HG02759 (cell line): ENCODE results near the gene DUS2.

Experiments used
- ATAC-seq: cut with Tn5 transposase; IDR thresholded peaks from one replicate; pipeline ENCODE4 v1.9.1; 2021; ENCODE audit warnings: mild to moderate bottlenecking, moderate library complexity; ENCODE audit not compliant: unreplicated experiment

The DUS2 gene

GRCh38 chr16:68074850-68075555 is 51.9 kb downstream of the DUS2 start:
- ATAC-seq, result peak; percentile 77

DNA sequence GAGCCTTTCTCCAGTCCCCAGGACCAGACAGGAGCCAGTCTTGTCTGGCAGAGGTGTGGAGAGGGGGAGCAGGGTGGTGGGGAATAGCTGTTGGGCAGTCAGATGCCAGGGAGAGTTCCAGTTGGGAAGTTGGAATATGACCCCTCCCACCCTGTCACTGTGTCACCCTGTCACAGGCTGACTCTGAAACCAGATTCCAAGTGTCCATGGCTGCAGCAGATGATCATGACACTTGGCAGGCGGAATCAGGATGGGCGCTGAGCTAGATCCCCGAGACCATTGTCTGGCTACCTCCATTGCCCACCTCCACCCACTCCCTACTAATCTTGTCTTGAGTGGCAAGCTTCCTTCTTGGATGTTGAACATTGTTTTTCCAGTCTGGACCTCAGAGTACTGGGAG is 52.9 kb downstream of the DUS2 start:
- no peak for ATAC-seq

DNA sequence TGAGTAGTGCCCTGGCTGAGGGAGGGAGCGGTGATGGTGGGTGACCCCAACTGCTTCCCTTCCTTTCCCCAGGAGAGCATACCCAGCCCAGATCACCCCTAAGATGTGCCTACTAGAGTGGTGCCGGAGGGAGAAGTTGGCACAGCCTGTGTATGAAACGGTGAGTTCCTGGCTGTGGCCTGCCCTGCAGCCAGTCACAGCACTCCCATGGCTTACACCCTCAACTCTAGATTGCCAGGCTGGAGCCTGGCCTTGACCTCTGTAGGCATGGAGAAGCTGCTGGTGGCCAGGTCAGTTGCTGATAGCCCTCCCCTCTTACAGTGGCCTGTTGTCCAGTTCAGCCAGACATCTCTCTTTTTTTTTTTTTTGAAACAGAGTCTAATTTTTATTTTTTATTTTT is 53.5 kb downstream of the DUS2 start:
- no peak for ATAC-seq

GRCh38 chr16:68077866-68078700 is 55.0 kb downstream of the DUS2 start:
- no peak for ATAC-seq

DNA sequence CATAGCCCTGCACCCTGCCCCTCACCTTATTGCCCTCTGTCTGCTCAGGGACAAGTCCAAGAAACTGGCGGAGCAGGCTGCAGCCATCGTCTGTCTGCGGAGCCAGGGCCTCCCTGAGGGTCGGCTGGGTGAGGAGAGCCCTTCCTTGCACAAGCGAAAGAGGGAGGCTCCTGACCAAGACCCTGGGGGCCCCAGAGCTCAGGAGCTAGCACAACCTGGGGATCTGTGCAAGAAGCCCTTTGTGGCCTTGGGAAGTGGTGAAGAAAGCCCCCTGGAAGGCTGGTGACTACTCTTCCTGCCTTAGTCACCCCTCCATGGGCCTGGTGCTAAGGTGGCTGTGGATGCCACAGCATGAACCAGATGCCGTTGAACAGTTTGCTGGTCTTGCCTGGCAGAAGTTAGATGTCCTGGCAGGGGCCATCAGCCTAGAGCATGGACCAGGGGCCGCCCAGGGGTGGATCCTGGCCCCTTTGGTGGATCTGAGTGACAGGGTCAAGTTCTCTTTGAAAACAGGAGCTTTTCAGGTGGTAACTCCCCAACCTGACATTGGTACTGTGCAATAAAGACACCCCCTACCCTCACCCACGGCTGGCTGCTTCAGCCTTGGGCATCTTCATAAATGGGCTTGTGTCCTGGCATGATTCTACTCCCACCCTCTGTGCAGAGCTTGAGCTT is 55.8 kb downstream of the DUS2 start:
- no peak for ATAC-seq

- no peak for ATAC-seq
These were observed 56.2 kb downstream of the DUS2 start for GRCh38 chr16:68079376-68079625.

- no peak for ATAC-seq
These were observed 56.7 kb downstream of the DUS2 start for GRCh38 chr16:68079626-68080344.

DNA sequence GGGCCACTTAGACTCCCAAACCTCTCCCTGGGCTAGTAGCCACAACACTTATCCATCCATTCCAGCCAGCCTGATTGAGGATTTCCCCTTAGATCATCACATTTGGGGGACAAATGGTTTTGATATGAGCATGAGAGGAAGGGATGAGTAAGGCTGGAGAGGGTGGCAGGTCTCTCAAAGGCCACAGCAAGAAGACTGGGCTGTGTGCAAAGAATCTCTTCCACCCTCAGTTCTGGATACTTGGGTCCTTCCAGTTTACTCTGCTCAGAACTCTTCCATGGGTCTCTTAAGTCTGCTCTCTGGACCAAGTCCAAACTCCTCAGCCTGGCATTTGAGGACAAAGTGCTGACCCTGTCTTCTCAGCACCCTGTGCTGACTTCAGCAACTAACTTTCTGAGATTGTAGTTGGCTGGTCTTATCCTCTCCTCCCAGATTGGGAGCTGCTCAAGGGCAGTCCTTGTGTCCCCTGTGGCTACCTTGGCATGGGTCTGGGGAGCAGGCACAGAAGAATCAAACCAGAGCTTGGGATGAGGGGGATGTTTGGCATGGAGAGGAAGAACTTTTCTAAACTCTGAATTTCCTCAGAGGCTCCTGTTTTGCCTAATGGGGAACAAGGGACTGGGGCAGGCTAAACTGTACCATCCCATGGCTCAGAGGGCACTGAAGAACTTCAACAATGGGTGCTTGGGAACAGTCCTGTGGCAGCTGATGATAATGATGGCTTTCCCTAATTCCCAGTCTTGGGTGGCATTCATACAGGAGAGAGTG is 59.0 kb downstream of the DUS2 start:
- ATAC-seq, result no peak

- no peak for ATAC-seq
These were observed 59.6 kb downstream of the DUS2 start for GRCh38 chr16:68082629-68083238.

- no peak for ATAC-seq
These were observed 60.2 kb downstream of the DUS2 start for GRCh38 chr16:68083239-68083781.

DNA sequence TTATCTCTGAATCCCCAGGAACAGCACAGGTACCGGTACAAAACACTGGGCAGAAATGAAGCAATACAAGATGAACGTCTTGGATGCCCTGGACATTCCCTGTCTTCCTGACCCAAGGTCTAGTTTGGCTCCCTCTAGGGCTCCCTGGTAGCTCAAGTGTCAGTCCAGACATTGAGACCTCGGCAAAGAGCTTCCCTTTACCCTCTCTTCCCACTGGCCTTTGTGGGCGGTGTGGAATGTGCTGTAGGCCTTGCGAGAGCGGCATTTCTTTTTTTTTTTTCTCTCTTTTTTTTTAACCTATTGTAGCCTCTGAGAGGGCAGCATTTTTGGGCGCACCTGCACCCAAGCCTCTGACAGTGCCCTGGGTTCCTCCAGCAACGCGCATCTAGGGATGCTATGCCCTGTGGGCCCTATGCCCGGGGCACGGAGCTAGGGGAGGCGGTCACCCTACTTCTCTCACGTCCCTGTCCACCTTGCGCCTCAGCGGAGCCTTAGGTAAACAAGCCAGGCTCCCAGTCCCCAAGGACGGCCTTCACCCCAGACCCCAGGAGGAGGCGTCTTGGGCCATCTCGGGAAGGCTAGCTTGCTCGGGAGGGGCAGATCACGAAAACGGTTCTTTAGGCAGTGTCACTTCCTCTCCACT is 60.9 kb downstream of the DUS2 start:
- no peak for ATAC-seq

GRCh38 chr16:68084504-68085258 is 61.6 kb downstream of the DUS2 start:
- ATAC-seq, result peak; percentile 72

GRCh38 chr16:68085259-68086071 is 62.4 kb downstream of the DUS2 start, which contains the start of gene NFATC3:
Gene NFATC3, plus strand, starts transcription at chr16:68085370. Its CDS starts 312 bp downstream, at chr16:68085682.
- ATAC-seq, result peak; percentile 67

GRCh38 chr16:68086336-68086841 is 63.3 kb downstream of the DUS2 start:
- no peak for ATAC-seq

DNA sequence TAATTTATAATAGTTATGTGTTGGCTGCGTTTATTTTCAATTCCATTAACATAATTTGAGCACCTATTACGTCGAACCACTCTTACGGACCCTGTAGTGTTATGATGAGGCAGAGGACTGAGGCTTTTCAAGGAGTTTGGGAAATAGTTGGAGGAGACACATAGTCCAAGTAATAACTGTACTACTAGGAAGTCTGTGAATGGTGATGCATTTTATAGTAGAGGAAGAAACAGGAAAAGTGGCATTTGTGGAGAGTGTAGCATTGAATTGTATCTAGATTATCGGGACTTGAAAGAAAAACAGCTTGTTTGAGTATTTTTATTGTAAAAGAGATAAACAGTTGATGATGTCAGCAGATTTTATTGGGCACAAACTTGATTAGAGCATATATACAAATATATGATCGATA is 63.8 kb downstream of the DUS2 start:
- ATAC-seq, result no peak

DNA sequence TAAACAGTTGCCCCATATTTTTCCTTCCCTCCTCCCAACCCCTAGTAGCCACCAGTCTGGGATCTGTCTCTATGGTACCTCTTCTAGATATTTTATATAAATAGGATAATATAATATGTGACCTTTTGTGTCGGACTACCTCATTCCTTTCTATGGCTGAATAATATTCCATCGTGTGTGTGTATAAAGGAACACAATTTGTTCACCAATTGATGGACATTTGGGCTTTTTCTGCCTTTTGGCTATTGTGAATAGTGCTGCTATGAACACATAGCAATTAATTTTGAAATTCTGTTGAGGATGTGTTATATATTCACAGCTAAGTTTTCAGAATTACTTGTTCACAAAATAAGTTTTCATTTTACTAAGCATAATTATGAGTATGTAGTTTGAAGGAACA is 64.6 kb downstream of the DUS2 start:
- ATAC-seq, result no peak

DNA sequence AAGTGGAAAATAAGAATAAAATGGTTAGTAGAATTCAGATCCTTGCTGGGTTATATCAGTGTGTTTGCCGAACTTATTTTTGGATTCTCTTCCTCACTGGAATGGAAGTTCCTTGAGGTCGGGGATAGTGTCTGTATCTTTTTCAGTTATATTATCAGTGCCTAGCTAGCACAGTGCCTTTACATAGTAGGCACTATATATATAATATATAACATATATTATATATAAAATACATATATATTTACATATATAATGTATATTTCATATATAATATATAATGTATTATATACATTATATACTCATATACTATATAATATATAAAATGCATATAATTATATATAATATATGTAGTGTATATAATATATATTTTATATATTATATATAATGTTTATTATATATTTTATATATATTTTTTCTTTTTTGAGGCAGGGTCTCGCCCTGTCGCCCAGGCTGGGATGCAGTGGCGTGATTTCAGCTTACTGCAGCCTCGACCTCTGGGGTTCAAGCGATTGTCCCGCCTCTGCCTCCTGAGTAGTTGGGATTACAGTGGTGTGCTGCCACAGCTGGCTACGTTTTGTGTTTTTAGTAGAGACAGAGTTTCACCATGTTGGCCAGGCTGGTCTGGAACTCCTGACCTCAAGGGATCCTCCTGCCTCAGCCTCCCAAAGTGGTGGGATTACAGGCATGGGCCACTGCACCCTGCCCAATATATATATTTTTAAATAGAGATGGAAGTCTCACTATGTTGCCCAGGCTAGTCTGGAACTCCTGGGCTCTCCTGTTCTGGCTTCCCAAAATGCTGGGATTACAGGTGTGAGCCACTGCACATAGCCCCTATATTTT is 65.3 kb downstream of the DUS2 start:
- ATAC-seq, result no peak
